GM08714 (cell line): Measurements from ENCODE around the gene MC1R.

Source experiments
- H3K4me3 ChIP-seq: fragments of 200-500 bp; sonication (Bioruptor generic); 2 replicates; pipeline ENCODE4 v1.5.1; 2014; ENCODE audit warnings: mild to moderate bottlenecking, low read length, inconsistent platforms
- ZNF274 ChIP-seq: IDR thresholded peaks from 2 replicates; pipeline ENCODE4 v1.6.1; 2012; ENCODE audit warnings: mild to moderate bottlenecking, low read depth, low read length

MC1R gene

GRCh38 chr16:89949756-89950155 lies 31.1 kb downstream of the MC1R start:
- H3K4me3 ChIP-seq, result peak overlapping the region; percentile 70; the same call in 1 of the 2 replicates
- TF ChIP-seq ZNF274, result no peak

- no peak for TF ChIP-seq ZNF274
- H3K4me3 ChIP-seq, result no peak overlapping the region
These were observed 32.8 kb downstream of the MC1R start for GRCh38 chr16:89951509-89951908.

DNA sequence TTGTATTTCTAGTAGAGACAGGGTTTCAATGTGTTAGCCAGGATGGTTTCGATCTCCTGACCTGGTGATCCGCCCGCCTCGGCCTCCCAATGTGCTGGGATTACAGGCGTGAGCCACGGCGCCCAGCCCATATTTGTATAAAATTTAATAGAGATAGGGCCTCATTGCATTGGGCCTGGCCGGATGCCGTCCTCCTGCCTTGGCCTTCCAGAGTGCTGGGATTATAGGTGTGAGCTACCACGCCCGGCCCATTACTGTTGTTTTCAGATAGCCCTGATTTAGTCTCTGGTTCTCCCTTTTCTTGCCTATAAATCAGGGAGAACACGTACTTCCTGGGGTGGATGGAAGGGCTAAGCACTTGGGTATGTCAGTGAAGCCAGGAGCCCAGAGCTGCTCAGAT lies 33.4 kb downstream of the MC1R start:
- no peak overlapping the region for H3K4me3 ChIP-seq
- no peak for TF ChIP-seq ZNF274

DNA sequence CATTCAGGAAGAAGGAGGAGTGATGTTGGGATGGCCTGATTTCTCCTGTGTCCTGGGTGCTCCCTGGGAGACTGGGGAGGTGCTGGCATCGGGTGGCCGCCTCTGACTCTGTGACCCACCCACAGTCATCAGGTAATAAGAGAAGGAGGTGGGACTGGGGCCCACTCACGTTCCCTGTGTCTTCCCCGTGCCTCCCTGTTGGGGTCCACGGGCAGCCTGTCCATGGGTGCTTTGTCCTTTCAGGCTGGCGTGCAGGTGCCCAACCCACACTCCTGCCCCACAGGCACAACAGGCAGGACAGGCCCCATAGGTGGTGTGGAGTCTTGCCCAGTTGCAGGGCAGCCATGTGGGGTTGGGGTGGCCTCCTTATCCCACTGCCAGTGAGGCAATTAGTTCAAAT lies 33.9 kb downstream of the MC1R start:
- no peak overlapping the region for H3K4me3 ChIP-seq
- no peak for TF ChIP-seq ZNF274

DNA sequence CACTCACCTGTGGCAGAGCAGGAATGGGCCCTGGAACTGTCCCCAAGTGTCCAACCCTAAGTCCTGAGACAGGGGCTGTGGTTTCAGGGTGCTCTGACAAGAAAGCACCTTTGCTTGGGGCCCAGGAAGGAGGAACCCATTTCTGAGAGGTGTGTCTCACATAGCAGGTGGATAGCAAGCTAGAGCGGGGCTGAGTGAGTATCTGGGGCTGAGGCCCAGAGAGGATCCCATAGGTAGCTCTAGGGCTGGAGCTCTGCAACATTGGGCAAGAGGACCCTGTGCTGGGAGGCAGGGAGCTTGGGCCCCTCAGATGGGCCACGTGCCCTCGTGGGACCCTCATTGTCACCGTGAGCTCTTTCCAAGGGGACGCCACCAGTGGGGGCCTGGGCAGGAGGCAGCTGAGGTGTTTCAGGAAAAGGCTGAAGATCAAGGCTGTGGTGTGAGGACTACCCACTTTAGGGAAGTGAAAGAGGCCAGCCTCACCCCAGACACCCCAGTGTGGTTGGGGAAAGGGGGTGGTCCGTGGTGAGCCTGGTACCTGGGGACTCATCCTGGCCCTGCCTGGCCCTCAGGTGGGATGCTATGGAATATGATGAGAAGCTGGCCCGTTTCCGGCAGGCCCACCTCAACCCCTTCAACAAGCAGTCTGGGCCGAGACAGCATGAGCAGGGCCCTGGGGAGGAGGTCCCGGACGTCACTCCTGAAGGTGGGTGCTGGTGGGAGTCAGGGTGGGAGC lies 35.2 kb downstream of the MC1R start:
- H3K4me3 ChIP-seq, result no peak overlapping the region; the same call in 1 of the 2 replicates
- no peak for TF ChIP-seq ZNF274

DNA sequence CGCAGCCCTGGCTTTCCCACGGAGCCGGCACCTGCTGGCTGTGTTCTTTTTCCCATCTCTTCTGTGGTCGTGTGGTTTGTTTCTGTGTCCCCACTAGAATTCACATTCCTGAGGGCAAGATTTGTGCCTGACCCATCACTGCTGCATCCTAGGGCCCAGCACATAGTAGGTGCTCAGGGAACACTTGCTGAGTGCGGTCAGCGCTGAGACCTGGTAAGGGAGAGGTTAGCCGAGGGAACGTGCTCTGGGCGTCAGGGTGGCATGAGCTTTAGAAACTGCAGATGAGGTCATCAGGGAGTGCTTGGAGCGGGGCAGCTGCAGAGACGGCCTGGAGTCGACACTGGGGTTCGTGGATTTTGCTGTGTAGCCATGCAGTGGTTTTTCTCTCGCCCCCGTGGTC lies 35.8 kb downstream of the MC1R start:
- no peak for TF ChIP-seq ZNF274
- H3K4me3 ChIP-seq, result no peak overlapping the region

DNA sequence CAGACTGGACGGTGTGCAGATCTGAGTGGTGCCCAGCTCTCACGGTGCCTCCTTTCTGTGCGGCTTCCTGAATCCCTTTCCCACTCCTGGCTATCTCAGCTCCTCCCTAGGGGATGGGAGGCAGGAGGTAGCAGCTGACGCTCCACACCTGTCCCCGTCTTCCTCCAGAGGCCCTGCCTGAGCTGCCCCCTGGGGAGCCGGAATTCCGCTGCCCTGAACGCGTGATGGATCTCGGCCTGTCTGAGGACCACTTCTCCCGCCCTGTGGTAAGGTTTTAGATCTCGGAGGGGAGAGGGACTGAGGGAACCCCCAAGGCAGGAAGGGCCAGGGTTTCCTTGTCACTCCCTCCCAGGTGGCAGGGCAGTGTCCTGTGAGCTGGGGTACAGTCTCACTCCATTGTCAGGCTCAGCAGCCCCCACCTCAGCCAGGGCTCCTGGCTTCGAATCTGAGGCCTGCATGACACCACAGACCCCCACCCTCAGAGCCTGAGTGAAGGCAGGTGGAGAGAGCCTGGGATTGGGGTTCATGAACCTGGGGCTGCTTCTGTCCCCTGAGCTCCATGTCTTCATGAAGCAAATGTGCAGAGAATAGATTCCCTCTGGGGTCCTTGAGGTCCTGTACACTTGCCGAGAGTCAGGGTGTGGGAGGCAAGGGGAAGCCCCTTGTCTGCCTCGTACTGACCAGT lies 36.5 kb downstream of the MC1R start:
- no peak overlapping the region for H3K4me3 ChIP-seq
- no peak for TF ChIP-seq ZNF274

- no peak overlapping the region for H3K4me3 ChIP-seq
- no peak for TF ChIP-seq ZNF274
These were observed 38.0 kb downstream of the MC1R start for GRCh38 chr16:89956505-89957215.

DNA sequence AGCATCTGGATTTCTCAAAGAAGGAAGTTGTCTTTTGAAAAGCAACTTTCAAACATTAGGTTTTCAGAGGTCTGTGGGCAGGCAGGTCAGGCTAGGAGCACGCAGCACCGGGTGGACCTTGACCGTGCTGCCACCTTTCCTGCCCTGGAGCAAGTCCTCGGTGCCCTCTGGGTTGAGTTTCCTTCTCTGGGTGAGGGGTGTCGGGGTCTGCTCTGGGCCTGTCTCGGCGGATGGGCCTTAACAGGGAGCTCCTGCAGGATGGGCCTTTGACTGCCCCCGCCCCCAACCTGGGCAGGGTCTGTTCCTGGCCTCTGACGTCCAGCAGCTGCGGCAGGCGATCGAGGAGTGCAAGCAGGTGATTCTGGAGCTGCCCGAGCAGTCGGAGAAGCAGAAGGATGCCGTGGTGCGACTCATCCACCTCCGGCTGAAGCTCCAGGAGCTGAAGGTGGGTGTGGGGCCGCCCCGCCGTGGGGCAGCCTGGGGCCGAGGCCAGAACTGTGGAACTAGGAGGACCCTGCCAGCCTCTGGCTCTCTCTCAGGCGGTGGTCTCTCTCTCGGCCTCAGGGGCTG lies 38.6 kb downstream of the MC1R start:
- H3K4me3 ChIP-seq, result no peak overlapping the region
- TF ChIP-seq ZNF274, result no peak

DNA sequence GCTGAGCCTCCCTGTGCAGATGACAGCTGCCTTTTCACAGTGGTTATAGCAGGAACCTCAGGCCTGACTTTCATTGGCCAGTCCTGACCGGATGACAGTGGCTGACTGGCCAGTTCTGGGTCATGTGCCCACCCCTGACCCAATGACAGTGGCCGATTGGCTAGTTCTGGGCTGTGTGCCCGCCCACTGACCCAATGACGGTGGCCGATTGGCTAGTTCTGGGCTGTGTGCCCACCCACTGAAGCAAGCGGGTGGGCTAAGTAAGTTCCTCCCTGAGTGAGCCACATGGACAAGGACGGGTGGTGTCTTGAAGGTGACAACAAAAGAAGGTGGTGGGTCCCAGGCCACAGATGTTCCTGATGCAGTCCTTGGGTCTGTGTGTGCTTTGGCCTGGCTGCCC lies 39.4 kb downstream of the MC1R start:
- no peak for TF ChIP-seq ZNF274
- H3K4me3 ChIP-seq, result no peak overlapping the region

DNA sequence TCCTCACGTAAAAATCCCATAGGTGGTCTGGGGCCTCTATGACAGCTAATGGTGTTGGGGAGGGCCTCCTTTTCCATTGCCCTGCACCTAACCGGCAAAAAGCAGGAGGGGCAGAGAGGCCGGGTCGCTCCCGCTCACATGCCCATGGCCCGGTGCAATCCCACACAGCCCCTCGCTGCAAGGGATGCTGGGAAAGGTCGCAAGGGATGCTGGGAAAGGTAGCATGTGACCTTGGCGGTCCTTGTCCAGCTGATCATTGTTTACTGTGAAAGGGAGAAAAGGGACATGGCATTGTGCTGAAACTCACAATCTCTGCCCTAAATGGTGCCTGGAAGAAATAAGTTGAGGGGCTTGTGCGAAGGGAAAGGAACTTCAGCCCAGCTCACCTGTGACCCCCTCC lies 39.9 kb downstream of the MC1R start:
- no peak for TF ChIP-seq ZNF274
- H3K4me3 ChIP-seq, result no peak overlapping the region

DNA sequence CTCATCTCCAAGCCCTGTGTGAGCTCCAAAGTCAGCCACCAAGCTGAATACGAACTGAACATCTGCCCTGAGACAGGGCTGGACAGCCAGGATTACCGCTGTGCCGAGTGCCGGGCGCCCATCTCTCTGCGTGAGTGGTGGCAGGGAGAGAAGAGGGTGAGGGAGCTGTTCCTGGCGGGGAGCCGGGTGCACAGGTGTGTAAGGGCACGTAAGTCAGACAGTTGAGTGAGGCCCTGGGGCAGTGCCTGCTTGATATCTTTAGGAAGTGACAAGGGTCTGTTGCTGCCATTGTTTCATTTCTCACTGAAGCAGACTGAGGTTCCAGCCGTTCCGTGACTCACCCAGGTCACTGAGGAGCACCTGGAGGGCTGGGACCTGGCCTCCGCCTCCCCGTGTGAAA lies 42.3 kb downstream of the MC1R start:
- TF ChIP-seq ZNF274, result no peak
- no peak overlapping the region for H3K4me3 ChIP-seq

DNA sequence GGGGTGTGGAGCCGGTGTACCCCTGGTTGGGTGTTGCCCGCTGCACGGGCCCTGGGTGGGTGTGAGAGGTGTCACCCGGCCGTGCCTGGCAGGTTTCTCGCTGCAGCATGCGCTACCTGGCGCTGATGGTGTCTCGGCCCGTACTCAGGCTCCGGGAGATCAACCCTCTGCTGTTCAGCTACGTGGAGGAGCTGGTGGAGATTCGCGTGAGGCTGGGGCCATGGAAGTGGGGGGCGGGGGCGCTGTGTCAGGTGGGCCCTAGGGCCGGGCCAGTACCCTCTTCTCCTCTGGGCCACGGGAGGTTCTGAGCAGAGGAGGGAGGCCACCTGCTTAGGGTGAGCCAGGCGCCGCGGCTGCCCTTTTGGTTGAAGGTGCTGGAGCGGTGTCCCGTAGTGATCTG lies 43.3 kb downstream of the MC1R start:
- H3K4me3 ChIP-seq, result no peak overlapping the region
- no peak for TF ChIP-seq ZNF274

DNA sequence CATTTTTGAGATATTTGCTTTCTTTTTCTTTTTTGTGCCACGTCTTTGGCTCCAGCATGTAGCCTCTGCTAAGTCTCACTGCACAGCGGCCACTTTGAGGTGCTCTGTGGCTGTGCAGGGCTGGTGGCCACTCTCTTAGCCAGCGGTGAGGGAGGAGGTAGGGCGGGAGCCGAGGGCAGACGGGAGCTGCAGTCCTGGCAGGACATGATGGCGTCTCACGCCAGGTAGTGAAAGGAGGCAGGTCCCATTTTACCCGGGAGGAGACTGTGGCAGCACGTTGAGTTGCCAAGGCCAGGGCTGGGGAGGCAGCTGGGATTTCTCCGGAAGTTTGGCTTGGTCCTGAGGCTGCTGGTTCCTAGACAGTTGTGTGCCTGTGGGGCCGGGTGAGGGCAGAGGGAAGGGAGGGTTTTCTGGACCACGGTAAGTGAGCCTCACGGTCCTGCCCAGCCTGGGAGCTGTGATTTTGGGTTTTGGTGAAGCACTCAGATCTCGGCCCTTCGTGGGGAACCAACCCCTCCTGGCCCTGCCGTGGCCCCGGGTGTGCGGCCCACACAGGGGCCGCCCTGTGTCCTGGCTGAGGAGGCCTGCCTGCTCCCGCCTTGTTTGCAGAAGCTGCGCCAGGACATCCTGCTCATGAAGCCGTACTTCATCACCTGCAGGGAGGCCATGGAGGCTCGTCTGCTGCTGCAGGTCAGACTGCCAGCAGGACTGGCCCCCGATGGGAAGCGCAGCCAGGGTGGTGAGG lies 44.3 kb downstream of the MC1R start:
- TF ChIP-seq ZNF274, result no peak
- H3K4me3 ChIP-seq, result no peak overlapping the region
